SK-N-SH (cell line): ENCODE results near the gene RPS6KA5. TPM values are rescaled to one million over a fixed set of nuclear protein-coding genes. Genes with fewer than 3 reads are reported as not detected.

ENCODE experiments used
- CTCF ChIA-PET: fragments of 300-600, 350-600 bp; formaldehyde crosslinking; extraction: SDS; loops from one replicate; lab custom pipeline; 2021; lab: Yijun Ruan, JAX
- POLR2A ChIA-PET: fragments of 350-600 bp; sonication (Branson Sonifier 250); formaldehyde crosslinking; extraction: SDS; loops from one replicate; lab custom pipeline; 2020; ENCODE audit warnings: antibody characterized with exemption, inconsistent platforms; lab: Yijun Ruan, JAX
- DNase-seq: peaks from one replicate; pipeline ENCODE4 v3.0.0; 2012
- H2AFZ ChIP-seq: fragments of 200-600 bp; sonication (generic); 2 replicates; pipeline ENCODE4 v1.8.1; 2016; ENCODE audit warnings: antibody characterized with exemption, mild to moderate bottlenecking, low read depth
- H3F3A ChIP-seq: fragments of 200-600 bp; sonication (generic); replicated peaks from 2 replicates; pipeline ENCODE3; 2016; ENCODE audit warnings: antibody characterized with exemption, mild to moderate bottlenecking; ENCODE audit not compliant: insufficient read depth
- H3K27ac ChIP-seq, 2 experiments: fragments of 200-500 bp in 1 of 2; fragments of 200-600 bp in 1 of 2; sonication (Bioruptor generic) in 1 of 2; sonication (generic), shearing (Covaris generic) in 1 of 2; 2 replicates each; pipeline versions ENCODE4 v1.5.1 to v1.6.1; 2014 to 2016; ENCODE audit warnings: low read depth in 2 of 2, inconsistent platforms in 1 of 2, low read length in 1 of 2, mild to moderate bottlenecking in 1 of 2, mixed read lengths in 1 of 2
- H3K27me3 ChIP-seq: fragments of 200-600 bp; sonication (generic), shearing (Covaris generic); 2 replicates; pipeline ENCODE4 v1.6.1; 2016; ENCODE audit warnings: mixed run types; ENCODE audit not compliant: insufficient read depth
- H3K36me3 ChIP-seq, 2 experiments: fragments of 200-500 bp in 1 of 2; fragments of 200-600 bp in 1 of 2; sonication (Bioruptor generic) in 1 of 2; sonication (generic) in 1 of 2; replicated peaks in 1 of 2; 2 replicates each; pipeline versions ENCODE3 to v1.5.1; 2014 to 2016; ENCODE audit warnings: low read length in 1 of 2, mild to moderate bottlenecking in 1 of 2; ENCODE audit not compliant: insufficient read depth in 2 of 2, control insufficient read depth in 1 of 2
- H3K4me1 ChIP-seq, 2 experiments: fragments of 200-500 bp in 1 of 2; fragments of 200-600 bp in 1 of 2; sonication (Bioruptor generic) in 1 of 2; sonication (generic), shearing (Covaris generic) in 1 of 2; 2 replicates each; pipeline versions ENCODE4 v1.5.1 to v1.6.1; 2014 to 2016; ENCODE audit warnings: low read depth in 1 of 2, low read length in 1 of 2, mixed run types in 1 of 2; ENCODE audit not compliant: insufficient read depth in 2 of 2, control insufficient read depth in 1 of 2
- H3K4me2 ChIP-seq: fragments of 200-600 bp; sonication (generic), shearing (Covaris generic); 2 replicates; pipeline ENCODE4 v1.6.1; 2017; ENCODE audit warnings: mixed run types
- H3K4me3 ChIP-seq, 2 experiments: fragments of 200-500 bp in 1 of 2; fragments of 200-600 bp in 1 of 2; sonication (Bioruptor generic) in 1 of 2; sonication (generic), shearing (Covaris generic) in 1 of 2; 2 replicates each; pipeline versions ENCODE4 v1.5.1 to v1.8.1; 2014 to 2016; ENCODE audit warnings: low read depth in 2 of 2, inconsistent platforms in 1 of 2, low read length in 1 of 2, mild to moderate bottlenecking in 1 of 2, mixed read lengths in 1 of 2, moderate library complexity in 1 of 2
- H3K79me2 ChIP-seq: fragments of 200-600 bp; sonication (generic); 2 replicates; pipeline ENCODE4 v1.8.1; 2017; ENCODE audit warnings: mild to moderate bottlenecking; ENCODE audit not compliant: insufficient read depth
- H3K9ac ChIP-seq: fragments of 200-600 bp; sonication (generic); 2 replicates; pipeline ENCODE4 v1.6.1; 2017; ENCODE audit warnings: mixed run types
- H3K9me2 ChIP-seq: fragments of 200-600 bp; sonication (generic); 2 replicates; pipeline ENCODE4 v1.6.1; 2017; ENCODE audit warnings: mixed run types
- H3K9me3 ChIP-seq: fragments of 200-600 bp; sonication (generic); 2 replicates; pipeline ENCODE4 v1.6.1; 2017; ENCODE audit warnings: mixed run types, mild to moderate bottlenecking, moderate library complexity
- H4K20me1 ChIP-seq: fragments of 200-600 bp; sonication (generic); 2 replicates; pipeline ENCODE4 v1.6.1; 2017; ENCODE audit warnings: mild to moderate bottlenecking, mixed run types; ENCODE audit not compliant: insufficient read depth
- CHD2 ChIP-seq: fragments of 150-350 bp; IDR thresholded peaks from 2 replicates; pipeline ENCODE4 v1.6.1; 2018; ENCODE audit warnings: low read length; ENCODE audit not compliant: partially characterized antibody
- EP300 ChIP-seq, 2 experiments: IDR thresholded peaks; 2 replicates each; pipeline versions ENCODE4 v1.4.0 to v1.6.1; 2012; ENCODE audit warnings: borderline replicate concordance in 1 of 2, low read depth in 1 of 2, low read length in 1 of 2
- EZH2phosphoT487 ChIP-seq: fragments of 200-600 bp; sonication (generic); IDR thresholded peaks from 2 replicates; pipeline ENCODE4 v1.6.1; 2017; ENCODE audit warnings: low read depth, mixed run types, mild to moderate bottlenecking, antibody characterized with exemption, moderate library complexity, borderline replicate concordance
- FOSL2 ChIP-seq: IDR thresholded peaks from 2 replicates; pipeline ENCODE4 v1.4.0; 2012; ENCODE audit warnings: low read depth, mild to moderate bottlenecking, moderate library complexity, borderline replicate concordance
- FOXJ3 ChIP-seq: sonication (generic); formaldehyde crosslinking; IDR thresholded peaks from 2 replicates; pipeline ENCODE4 v1.5.1; 2020; ENCODE audit warnings: mild to moderate bottlenecking, missing genetic modification reagents
- FOXM1 ChIP-seq: IDR thresholded peaks from 2 replicates; pipeline ENCODE4 v1.4.0; 2012; ENCODE audit warnings: low read depth, mild to moderate bottlenecking
- GABPA ChIP-seq: IDR thresholded peaks from 2 replicates; pipeline ENCODE4 v1.4.0; 2012; ENCODE audit warnings: low read depth, mild to moderate bottlenecking
- GATA2 ChIP-seq: sonication (generic); formaldehyde crosslinking; IDR thresholded peaks from 2 replicates; pipeline ENCODE4 v1.5.0; 2020; ENCODE audit warnings: mild to moderate bottlenecking, missing genetic modification reagents
- MAX ChIP-seq: IDR thresholded peaks from 2 replicates; pipeline ENCODE4 v1.4.0; 2012; ENCODE audit warnings: low read depth
- MEF2A ChIP-seq: IDR thresholded peaks from 2 replicates; pipeline ENCODE4 v1.4.0; 2012; ENCODE audit warnings: low read depth, borderline replicate concordance
- MXI1 ChIP-seq: IDR thresholded peaks from 2 replicates; pipeline ENCODE4 v1.6.1; 2012; ENCODE audit warnings: mild to moderate bottlenecking, low read depth, low read length, improper control_type of control experiment
- NFIC ChIP-seq: IDR thresholded peaks from 2 replicates; pipeline ENCODE4 v1.4.0; 2012; ENCODE audit warnings: borderline replicate concordance
- NRF1 ChIP-seq: IDR thresholded peaks from 2 replicates; pipeline ENCODE4 v1.6.1; 2012; ENCODE audit warnings: low read depth, mild to moderate bottlenecking, low read length
- PBX3 ChIP-seq: IDR thresholded peaks from 2 replicates; pipeline ENCODE4; 2012
- POLR2AphosphoS5 ChIP-seq: IDR thresholded peaks from 2 replicates; pipeline ENCODE4 v1.6.1; 2012; ENCODE audit warnings: low read depth, low read length
- RCOR1 ChIP-seq: fragments of 150-350 bp; IDR thresholded peaks from 2 replicates; pipeline ENCODE4 v1.6.1; 2017; ENCODE audit warnings: antibody characterized with exemption, low read length
- RFX5 ChIP-seq: IDR thresholded peaks from 2 replicates; pipeline ENCODE4 v1.6.1; 2012; ENCODE audit warnings: mild to moderate bottlenecking, improper control_type of control experiment, low read length
- RXRA ChIP-seq: IDR thresholded peaks from 2 replicates; pipeline ENCODE4 v1.4.0; 2012; ENCODE audit warnings: low read depth, mild to moderate bottlenecking, borderline replicate concordance
- SIN3A ChIP-seq: IDR thresholded peaks from 2 replicates; pipeline ENCODE4 v1.6.1; 2012; ENCODE audit warnings: low read depth, mild to moderate bottlenecking, low read length, moderate library complexity, borderline replicate concordance
- TEAD4 ChIP-seq: IDR thresholded peaks from 2 replicates; pipeline ENCODE4 v1.4.0; 2012; ENCODE audit warnings: mild to moderate bottlenecking, borderline replicate concordance; ENCODE audit not compliant: insufficient read depth
- WGBS: methylation state at CpG from one replicate; pipeline ENCODE4 v1.1.6; 2017; ENCODE audit warnings: low lambda C conversion rate; 5-methylcytosine and 5-hydroxymethylcytosine counted together
- polyA plus RNA-seq, 3 experiments: library from polyadenylated mRNA; depleted of rRNA; stranded (reverse); fragments of >200 nt; gene quantifications; 2 replicates each; pipeline ENCODE4 v1.2.3, GENCODE V29; 2012
- TF ChIP-seq, protein P1 (sequence below): fragments of 200-600 bp; sonication (generic); IDR thresholded peaks from 2 replicates; pipeline ENCODE4 v1.6.1; 2017; ENCODE audit warnings: antibody characterized with exemption, mild to moderate bottlenecking, moderate library complexity

Gene RPS6KA5
- polyA plus RNA-seq, 1 of the 3 experiments (the other 2 are of a cell fraction): 0.67 TPM

DNA sequence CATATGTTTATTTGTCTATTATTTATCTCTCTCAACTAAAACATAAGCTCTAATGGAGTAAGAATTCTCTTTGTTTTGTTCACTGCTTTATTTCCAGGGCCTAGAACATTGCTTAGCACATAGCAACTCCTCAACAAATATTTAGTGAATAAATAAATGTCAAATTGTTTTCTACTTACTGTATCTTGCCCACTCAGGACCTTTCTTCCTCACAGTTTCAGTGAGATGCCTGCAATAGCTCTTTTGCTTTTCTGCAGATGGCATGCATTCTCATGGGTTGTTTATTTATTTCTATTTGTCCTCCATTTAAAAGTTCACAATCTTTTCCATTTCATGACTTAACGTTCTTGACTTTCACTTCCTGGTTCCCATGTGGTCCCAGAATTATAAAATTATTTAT lies 149.3 kb downstream of the RPS6KA5 start (continued):
- no peak for TF ChIP-seq MEF2A
- TF ChIP-seq POLR2AphosphoS5: no peak
- TF ChIP-seq MXI1: no peak
- no peak for TF ChIP-seq EP300 (IDR thresholded peaks at IDR 0.05; ENCODE audit: borderline replicate concordance in 1 of 2, low read depth in 1 of 2, low read length in 1 of 2)
- TF ChIP-seq FOSL2: no peak
- TF ChIP-seq CHD2: no peak

DNA sequence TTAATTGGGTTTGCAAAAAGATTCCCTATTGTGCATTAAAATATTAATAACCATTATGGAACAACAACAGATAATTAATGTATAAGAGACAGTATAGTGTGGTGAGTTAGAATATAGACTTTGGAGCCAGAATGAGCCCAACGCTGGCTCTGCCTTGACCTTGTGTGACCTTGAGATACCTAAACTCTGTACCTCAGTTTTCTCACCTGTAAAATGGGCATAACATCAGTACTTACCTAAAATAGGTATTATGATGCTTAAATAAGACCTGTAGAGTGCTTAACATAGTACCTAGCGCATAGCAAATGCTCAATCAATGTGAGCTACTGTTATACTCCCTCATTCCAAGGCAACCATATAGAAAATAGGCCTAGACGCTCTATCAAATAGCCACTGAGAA lies 153.3 kb downstream of the RPS6KA5 start:
- no peaks in the 10 kb centered on the region for H3K9me2 ChIP-seq
- H3K4me1 ChIP-seq: no peaks in the 10 kb centered on the region; a peak in 2 of 4 replicates
- TF ChIP-seq SIN3A (no peak), NRF1 (no peak), EZH2phosphoT487 (no peak), GATA2 (no peak), GABPA (no peak), TEAD4 (no peak), PBX3 (no peak), CHD2 (no peak)
- H3K4me2 ChIP-seq: no peak overlapping the region
- H3K79me2 ChIP-seq: no peaks in the 10 kb centered on the region
- 89% methylated on average over 3 of the region's 3 CpGs for WGBS
- CTCF ChIA-PET: interaction anchor here (0.8 to 1.1 kb wide), 2 partner anchors 17 to 268 kb away, joined by 3 read pairs; no protein-coding TSS in a partner anchor
- no peak for DNase-seq
- no peaks in the 10 kb centered on the region for H4K20me1 ChIP-seq
- H3K27ac ChIP-seq: no peak overlapping the region
- POLR2A ChIA-PET: no interaction called here
- no peaks in the 10 kb centered on the region for H3K27me3 ChIP-seq
- no peaks in the 10 kb centered on the region for H3F3A ChIP-seq
- H3K9me3 ChIP-seq: no peaks in the 10 kb centered on the region
- H3K4me3 ChIP-seq: no peak overlapping the region
- H3K36me3 ChIP-seq: no peaks in the 10 kb centered on the region
- H2AFZ ChIP-seq: no peak overlapping the region
- no peak overlapping the region for H3K9ac ChIP-seq

GRCh38 chr14:90905531-90905930 lies 154.9 kb downstream of the RPS6KA5 start:
- POLR2A ChIA-PET: no interaction called here
- Histone ChIP-seq H3K9me2 (no peaks in the 10 kb centered on the region), H2AFZ (no peak overlapping the region), H3K9me3 (no peaks in the 10 kb centered on the region), H3K9ac (no peak overlapping the region), H4K20me1 (no peaks in the 10 kb centered on the region), H3F3A (no peaks in the 10 kb centered on the region), H3K4me2 (no peak overlapping the region), H3K79me2 (no peaks in the 10 kb centered on the region), H3K4me1 (no peaks in the 10 kb centered on the region; a peak in 2 of 4 replicates), H3K27me3 (no peaks in the 10 kb centered on the region), H3K27ac (no peak overlapping the region), H3K36me3 (no peaks in the 10 kb centered on the region), H3K4me3 (no peak overlapping the region)
- CTCF ChIA-PET: interaction anchor here (1.3 to 8.6 kb wide), 4 partner anchors 10 to 381 kb away, joined by 4 to 270 read pairs (median 48); partner anchors contain the start of gene RPS6KA5
- DNase-seq: no peak
- TF ChIP-seq, protein P1, sequence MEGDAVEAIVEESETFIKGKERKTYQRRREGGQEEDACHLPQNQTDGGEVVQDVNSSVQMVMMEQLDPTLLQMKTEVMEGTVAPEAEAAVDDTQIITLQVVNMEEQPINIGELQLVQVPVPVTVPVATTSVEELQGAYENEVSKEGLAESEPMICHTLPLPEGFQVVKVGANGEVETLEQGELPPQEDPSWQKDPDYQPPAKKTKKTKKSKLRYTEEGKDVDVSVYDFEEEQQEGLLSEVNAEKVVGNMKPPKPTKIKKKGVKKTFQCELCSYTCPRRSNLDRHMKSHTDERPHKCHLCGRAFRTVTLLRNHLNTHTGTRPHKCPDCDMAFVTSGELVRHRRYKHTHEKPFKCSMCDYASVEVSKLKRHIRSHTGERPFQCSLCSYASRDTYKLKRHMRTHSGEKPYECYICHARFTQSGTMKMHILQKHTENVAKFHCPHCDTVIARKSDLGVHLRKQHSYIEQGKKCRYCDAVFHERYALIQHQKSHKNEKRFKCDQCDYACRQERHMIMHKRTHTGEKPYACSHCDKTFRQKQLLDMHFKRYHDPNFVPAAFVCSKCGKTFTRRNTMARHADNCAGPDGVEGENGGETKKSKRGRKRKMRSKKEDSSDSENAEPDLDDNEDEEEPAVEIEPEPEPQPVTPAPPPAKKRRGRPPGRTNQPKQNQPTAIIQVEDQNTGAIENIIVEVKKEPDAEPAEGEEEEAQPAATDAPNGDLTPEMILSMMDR: no peak
- TF ChIP-seq MAX (no peak), RFX5 (no peak), FOXJ3 (CRISPR knock-in tag) (no peak), NRF1 (no peak), GABPA (no peak), POLR2AphosphoS5 (no peak), FOXM1 (no peak), EZH2phosphoT487 (no peak), MXI1 (no peak), NFIC (no peak), RXRA (no peak), FOSL2 (no peak), PBX3 (no peak), RCOR1 (no peak)
- TF ChIP-seq, all 33 proteins: peak for 0
